Endothelial cell of umbilical vein (primary cell): ENCODE data around the gene CLCN6. TPM values are rescaled to one million over a fixed set of nuclear protein-coding genes. Genes with fewer than 3 reads are reported as not detected.

Experiments
- BruUV-seq: library from RNA; stranded (reverse); fragments of 400-500 nt; replicated peaks from 2 replicates; lab custom pipeline; 2021; lab: Mats Ljungman, UMichigan
- CTCF ChIA-PET: fragments of 300-600, 350-600 bp; sonication (Branson Sonifier 250); formaldehyde crosslinking; loops from one replicate; lab custom pipeline; 2021; ENCODE audit warnings: antibody characterized with exemption, inconsistent platforms; lab: Charles Lee
- POLR2A ChIA-PET: fragments of 300-600, 350-600 bp; sonication (Branson Sonifier 250); formaldehyde crosslinking; loops from one replicate; lab custom pipeline; 2021; ENCODE audit warnings: antibody characterized with exemption, inconsistent platforms; lab: Charles Lee
- DNase-seq: peaks from one replicate; pipeline ENCODE4 v3.0.0-alpha.2; 2011; ENCODE audit warnings: low read depth, low spot score
- FAIRE-seq: peaks from 2 replicates; lab custom pipeline; 2011; peaks lifted over from hg19 to GRCh38; lab: Jason Lieb, UNC
- H2AFZ ChIP-seq: 2 replicates; pipeline ENCODE4 v1.6.0; 2012; ENCODE audit warnings: low read depth, low read length, control low read depth, inconsistent platforms
- H3K27ac ChIP-seq: 2 replicates; pipeline ENCODE4 v1.5.1; 2011; ENCODE audit warnings: low read depth, mild to moderate bottlenecking, control low read depth, low read length, moderate library complexity; ENCODE audit not compliant: insufficient read depth
- H3K27me3 ChIP-seq, 2 experiments: 2 replicates each; pipeline versions ENCODE4 v1.6.0 to v1.6.1; 2011; ENCODE audit warnings: low read length in 2 of 2, mixed read lengths in 1 of 2; ENCODE audit not compliant: control insufficient read depth in 2 of 2, insufficient read depth in 2 of 2
- H3K36me3 ChIP-seq, 2 experiments: 2 replicates in 1 of 2; 3 replicates in 1 of 2; pipeline ENCODE4 v1.5.1; 2011; ENCODE audit warnings: low read length in 2 of 2, mild to moderate bottlenecking in 1 of 2, moderate library complexity in 1 of 2; ENCODE audit not compliant: control insufficient read depth in 2 of 2, insufficient read depth in 2 of 2; ENCODE audit errors: extremely low read depth in 1 of 2
- H3K4me1 ChIP-seq: 3 replicates; pipeline ENCODE4 v1.5.1; 2011; ENCODE audit warnings: mild to moderate bottlenecking, low read length; ENCODE audit not compliant: control insufficient read depth, insufficient read depth; ENCODE audit errors: extremely low read depth
- H3K4me2 ChIP-seq: 2 replicates; pipeline ENCODE4 v1.6.1; 2011; ENCODE audit warnings: low read length, control low read depth, mixed read lengths; ENCODE audit not compliant: insufficient read depth
- H3K4me3 ChIP-seq, 3 experiments: fragments of 200-600 bp in 1 of 3; sonication (generic), shearing (Covaris generic) in 1 of 3; replicated peaks in 1 of 3; 2 replicates each; pipeline ENCODE4 v1.5.1; 2011 to 2016; ENCODE audit warnings: control low read depth in 3 of 3, low read length in 3 of 3, mild to moderate bottlenecking in 2 of 3, inconsistent platforms in 1 of 3, low read depth in 1 of 3, moderate library complexity in 1 of 3; ENCODE audit not compliant: insufficient read depth in 1 of 3
- H3K79me2 ChIP-seq: 2 replicates; pipeline ENCODE4 v1.6.0; 2012; ENCODE audit warnings: low read length, inconsistent platforms; ENCODE audit not compliant: control insufficient read depth, insufficient read depth
- H3K9ac ChIP-seq: replicated peaks from 2 replicates; pipeline ENCODE3; 2011; ENCODE audit warnings: low read length, control low read depth; ENCODE audit not compliant: insufficient read depth; ENCODE audit errors: extremely low read depth
- H3K9me1 ChIP-seq: replicated peaks from 3 replicates; pipeline ENCODE4 v1.6.0; 2011; ENCODE audit warnings: mild to moderate bottlenecking, low read length; ENCODE audit not compliant: control insufficient read depth, insufficient read depth; ENCODE audit errors: extremely low read depth
- H3K9me3 ChIP-seq: replicated peaks from 2 replicates; pipeline ENCODE4 v1.5.1; 2012; ENCODE audit warnings: low read length, inconsistent platforms; ENCODE audit not compliant: control insufficient read depth, insufficient read depth
- H4K20me1 ChIP-seq: replicated peaks from 2 replicates; pipeline ENCODE3; 2011; ENCODE audit warnings: mild to moderate bottlenecking, low read length; ENCODE audit not compliant: control insufficient read depth, insufficient read depth; ENCODE audit errors: extremely low read depth
- CTCF ChIP-seq, 2 donors: IDR thresholded peaks; 1 replicate in 1 of 2; 2 replicates in 1 of 2; pipeline ENCODE4 v1.5.1; 2011; ENCODE audit warnings: low read length in 2 of 2, mild to moderate bottlenecking in 2 of 2, moderate library complexity in 2 of 2, control low read depth in 1 of 2, inconsistent platforms in 1 of 2, low read depth in 1 of 2; ENCODE audit not compliant: insufficient read depth in 1 of 2; ENCODE audit errors: extremely low read depth in 1 of 2
- EZH2 ChIP-seq: IDR thresholded peaks from 2 replicates; pipeline ENCODE4 v1.6.1; 2012; ENCODE audit warnings: borderline replicate concordance, low read depth, mild to moderate bottlenecking, moderate library complexity, low read length, inconsistent platforms; ENCODE audit not compliant: severe bottlenecking
- FOS ChIP-seq: IDR thresholded peaks from 2 replicates; pipeline ENCODE4 v1.6.1; 2011; ENCODE audit warnings: mild to moderate bottlenecking, low read length, moderate library complexity, borderline replicate concordance; ENCODE audit not compliant: insufficient read depth
- GATA2 ChIP-seq: IDR thresholded peaks from 2 replicates; pipeline ENCODE4 v1.7.0; 2011; ENCODE audit warnings: low read depth, mild to moderate bottlenecking, moderate library complexity, mixed read lengths, low read length; ENCODE audit not compliant: insufficient read length, insufficient read depth
- JUN ChIP-seq: IDR thresholded peaks from 2 replicates; pipeline ENCODE4 v1.6.1; 2011; ENCODE audit warnings: borderline replicate concordance, low read depth; ENCODE audit not compliant: insufficient read length, insufficient read depth
- MYC ChIP-seq: IDR thresholded peaks from one replicate; pipeline ENCODE4 v1.6.1; 2011; ENCODE audit warnings: mild to moderate bottlenecking, low read depth, low read length
- POLR2A ChIP-seq: IDR thresholded peaks from 2 replicates; pipeline ENCODE4 v1.6.1; 2012; ENCODE audit warnings: low read depth, mild to moderate bottlenecking, control low read depth, low read length
- POLR2AphosphoS5 ChIP-seq: IDR thresholded peaks from 2 replicates; pipeline ENCODE4 v1.6.1; 2012; ENCODE audit warnings: low read depth, mild to moderate bottlenecking, control low read depth, low read length, moderate library complexity; ENCODE audit not compliant: insufficient read depth
- dilution Hi-C: fragments of 300-500 bp; cut with MboI; formaldehyde crosslinking; loops from one replicate; pipeline ENCODE4 v1.15.0; 2019; ENCODE audit warnings: low sequenced_read_pairs; ENCODE audit not compliant: extremely low pct_ligation_motif_present
- intact Hi-C: fragments of 100-400 bp; cut with micrococcal nuclease; formaldehyde crosslinking; loops from one replicate; pipeline ENCODE4 v1.10.0; 2022
- polyA plus RNA-seq, 4 experiments: library from polyadenylated mRNA; depleted of rRNA in 3 of 4; stranded (reverse) in 3 of 4; unstranded in 1 of 4; fragments of >200 nt; gene quantifications; 2 replicates each; pipeline versions ENCODE4 v1.2.1 to v1.2.3, GENCODE V29; 2011 to 2012; ENCODE audit warnings: missing spikeins in 1 of 4
- total RNA-seq: library from RNA; stranded (reverse); gene quantifications from 2 replicates; pipeline ENCODE4 v1.2.3, GENCODE V29; 2021
- TF ChIP-seq, protein P1 (sequence below): IDR thresholded peaks from 2 replicates; pipeline ENCODE4 v1.6.1; 2011; ENCODE audit not compliant: insufficient read depth, insufficient read length

The CLCN6 gene
- total and polyA plus RNA-seq, 2 donors (not counting 3 experiments of a cell fraction or from before 2014, with no cell fraction given): 20.4 to 41.2 TPM

DNA sequence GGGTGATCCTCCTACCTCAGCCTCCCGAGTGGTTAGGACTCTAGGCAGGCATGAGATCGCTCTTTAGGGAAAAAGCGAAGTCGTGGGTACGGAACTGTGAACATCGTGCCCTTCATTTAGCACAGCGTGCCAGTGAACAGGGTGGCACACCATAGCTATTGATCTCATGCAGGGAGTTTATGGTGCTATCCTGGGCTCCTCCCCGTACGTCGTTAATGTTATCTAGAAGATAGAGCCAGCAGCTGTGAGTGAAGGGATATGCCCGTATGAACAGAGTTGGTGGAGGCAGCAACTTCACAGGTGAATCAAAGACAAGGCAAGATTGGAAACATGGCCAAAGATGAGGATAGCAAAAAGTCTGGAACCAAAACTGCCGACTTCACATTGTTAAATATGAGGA, 11.2 kb downstream of the CLCN6 start:
- no peak overlapping the region for H3K4me2 ChIP-seq
- dilution Hi-C loops (no loop called here), intact Hi-C loops (no loop called here)
- H3K27ac ChIP-seq: no peak overlapping the region
- DNase-seq (no peak), FAIRE-seq (no peak)
- H3K9me3 ChIP-seq: no peaks in the 10 kb centered on the region
- no TSS peak for BruUV-seq
- no peak overlapping the region for H2AFZ ChIP-seq
- H3K27me3 ChIP-seq: no peaks in the 10 kb centered on the region
- peaks cover 25% of the 10 kb centered on the region in 2 experiments for H3K36me3 ChIP-seq
- CTCF ChIA-PET: no interaction called here
- H3K4me3 ChIP-seq: no peak overlapping the region
- H4K20me1 ChIP-seq: peaks cover 5% of the 10 kb centered on the region
- H3K79me2 ChIP-seq: peaks cover 16% of the 10 kb centered on the region
- no peaks in the 10 kb centered on the region for H3K9me1 ChIP-seq
- peaks cover 16% of the 10 kb centered on the region for H3K4me1 ChIP-seq
- H3K9ac ChIP-seq: no peak overlapping the region
- POLR2A ChIA-PET: no interaction called here
- TF ChIP-seq, protein P1, sequence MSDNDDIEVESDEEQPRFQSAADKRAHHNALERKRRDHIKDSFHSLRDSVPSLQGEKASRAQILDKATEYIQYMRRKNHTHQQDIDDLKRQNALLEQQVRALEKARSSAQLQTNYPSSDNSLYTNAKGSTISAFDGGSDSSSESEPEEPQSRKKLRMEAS: no peak
- TF ChIP-seq FOS: no peak
- no peak for TF ChIP-seq CTCF (IDR thresholded peaks at IDR 0.05; ENCODE audit: extremely low read depth in 1 of 2, insufficient read depth in 1 of 2, low read depth in 1 of 2, low read length in 2 of 2)
- no peak for TF ChIP-seq GATA2
- no peak for TF ChIP-seq POLR2AphosphoS5
- TF ChIP-seq POLR2A: no peak
- no peak for TF ChIP-seq EZH2
- no peak for TF ChIP-seq JUN
- TF ChIP-seq MYC: no peak
